HepG2 (cell line): ENCODE measurements around the gene CHMP4B. TPM values are rescaled to one million over a fixed set of nuclear protein-coding genes. Genes with fewer than 3 reads are reported as not detected.

Experiments
- ARNTL ChIP-seq: sonication (generic); formaldehyde crosslinking; IDR thresholded peaks from 2 replicates; pipeline ENCODE4 v1.4.0; 2020; ENCODE audit warnings: mild to moderate bottlenecking, missing genetic modification reagents
- EHMT2 ChIP-seq: fragments of 200-600 bp; sonication (generic); IDR thresholded peaks from 2 replicates; pipeline ENCODE4 v1.7.0; 2017; ENCODE audit warnings: antibody characterized with exemption, low read depth, low read length, borderline replicate concordance
- FOXK1 ChIP-seq: sonication (generic); formaldehyde crosslinking; IDR thresholded peaks from 2 replicates; pipeline ENCODE4 v1.4.0; 2020; ENCODE audit warnings: low read depth, missing genetic modification reagents, borderline replicate concordance
- HNF4G ChIP-seq, 2 experiments: sonication (generic) in 1 of 2; formaldehyde crosslinking in 1 of 2; IDR thresholded peaks; 2 replicates each; pipeline versions ENCODE4 v1.4.0 to v1.6.1; 2011 to 2020; ENCODE audit warnings: borderline replicate concordance in 2 of 2, low read depth in 2 of 2, mild to moderate bottlenecking in 2 of 2, low read length in 1 of 2, missing genetic modification reagents in 1 of 2, moderate library complexity in 1 of 2
- PPARG ChIP-seq: conservative IDR thresholded peaks from 2 replicates; pipeline ENCODE4 v1.6.1; 2016; ENCODE audit warnings: missing biosample characterization, missing genetic modification reagents
- RAD21 ChIP-seq: fragments of 450-650 bp; formaldehyde crosslinking; IDR thresholded peaks from 2 replicates; pipeline ENCODE4 v1.5.0; 2020; ENCODE audit warnings: mild to moderate bottlenecking
- REPIN1 ChIP-seq: sonication (generic); formaldehyde crosslinking; IDR thresholded peaks from 2 replicates; pipeline ENCODE4 v1.8.0; 2022; ENCODE audit warnings: missing genetic modification reagents, low read depth, mild to moderate bottlenecking, borderline replicate concordance
- SMAD3 ChIP-seq: sonication (generic); formaldehyde crosslinking; IDR thresholded peaks from 2 replicates; pipeline ENCODE4 v1.4.0; 2020; ENCODE audit warnings: missing genetic modification reagents
- SNRNP70 ChIP-seq: fragments of 200-400 bp; formaldehyde crosslinking; IDR thresholded peaks from 2 replicates; pipeline ENCODE4 v1.6.1; 2017; ENCODE audit warnings: mild to moderate bottlenecking, low read depth, low read length, moderate library complexity
- TEAD3 ChIP-seq: optimal IDR thresholded peaks from 2 replicates; pipeline ENCODE3; 2016; ENCODE audit warnings: borderline replicate concordance
- ZNF33B ChIP-seq: sonication (generic); formaldehyde crosslinking; IDR thresholded peaks from 2 replicates; pipeline ENCODE4 v1.5.1; 2020; ENCODE audit warnings: mild to moderate bottlenecking, missing genetic modification reagents
- ZNF446 ChIP-seq: sonication (generic); formaldehyde crosslinking; IDR thresholded peaks from 2 replicates; pipeline ENCODE4 v1.5.0; 2020; ENCODE audit warnings: mild to moderate bottlenecking, missing genetic modification reagents
- ZNF615 ChIP-seq: sonication (generic); formaldehyde crosslinking; IDR thresholded peaks from 2 replicates; pipeline ENCODE4 v1.5.0; 2020; ENCODE audit warnings: mild to moderate bottlenecking, missing genetic modification reagents, borderline replicate concordance
- ZNF782 ChIP-seq: sonication (generic); formaldehyde crosslinking; IDR thresholded peaks from 2 replicates; pipeline ENCODE4 v1.4.0; 2020; ENCODE audit warnings: missing genetic modification reagents, mild to moderate bottlenecking, borderline replicate concordance
- polyA plus RNA-seq, 8 experiments: library from polyadenylated mRNA; depleted of rRNA in 3 of 8; stranded (reverse) in 7 of 8; unstranded in 1 of 8; fragments of >200 nt; fragmentation: Illumina TruSeq in 4 of 8; extraction: Trizol in 4 of 8; gene quantifications; 2 replicates each; pipeline versions ENCODE4 v1.2.1 to v1.2.3, GENCODE V29; 2011 to 2016; ENCODE audit warnings: low read depth in 4 of 8, missing spikeins in 1 of 8, mixed read lengths in 1 of 8; ENCODE audit not compliant: insufficient read depth in 1 of 8
- total RNA-seq, 5 experiments: library from RNA; depleted of rRNA; stranded (reverse); fragments of >200 nt; fragmentation: Illumina TruSeq; extraction: Trizol; gene quantifications; 2 replicates each; pipeline ENCODE4 v1.2.3, GENCODE V29; 2016; ENCODE audit warnings: low read depth in 1 of 5
- TF ChIP-seq, protein P1 (sequence below): sonication (generic); formaldehyde crosslinking; IDR thresholded peaks from 2 replicates; pipeline ENCODE4 v1.4.0; 2020; ENCODE audit warnings: mild to moderate bottlenecking, missing genetic modification reagents
- TF ChIP-seq, protein P2 (sequence below): sonication (generic); formaldehyde crosslinking; IDR thresholded peaks from 2 replicates; pipeline ENCODE4 v1.8.0; 2022; ENCODE audit warnings: mild to moderate bottlenecking, missing genetic modification reagents, moderate library complexity
- TF ChIP-seq, protein P3 (sequence below): sonication (generic); formaldehyde crosslinking; IDR thresholded peaks from 2 replicates; pipeline ENCODE4 v1.4.0; 2020; ENCODE audit warnings: missing genetic modification reagents

Gene CHMP4B
- total and polyA plus RNA-seq, 2 of the 13 experiments (the other 11 are each of a cell fraction or from before 2014, with no cell fraction given): 40.1 to 45.6 TPM

DNA sequence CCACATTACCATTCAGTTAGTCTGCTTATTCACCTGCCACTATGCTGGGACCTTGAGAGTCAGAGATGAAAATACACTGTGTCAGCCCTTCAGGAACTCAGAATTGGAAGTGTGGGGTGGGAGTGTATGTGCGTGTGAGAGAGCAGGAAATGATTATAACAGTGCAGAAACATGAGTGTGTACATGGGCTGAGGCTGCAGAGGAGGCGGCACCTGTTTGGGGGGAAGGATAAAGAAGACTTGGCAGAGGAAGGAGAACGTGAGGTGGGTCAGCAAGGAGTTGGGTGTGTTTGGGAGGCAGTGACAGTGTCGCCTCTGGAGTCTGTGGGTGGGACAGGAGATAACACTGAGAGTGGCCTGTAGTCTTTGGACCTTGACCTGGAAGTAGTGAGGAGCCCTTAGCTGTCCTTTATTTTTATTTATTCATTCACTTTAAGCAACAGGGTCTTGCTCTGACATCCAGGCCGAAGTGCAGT, 3.1 kb downstream of the CHMP4B start (continued):
- TF ChIP-seq ZNF782: peak; percentile 31; the same call in 1 of the 2 replicates
- no peak for TF ChIP-seq PPARG (CRISPR knock-in tag)
- TF ChIP-seq RAD21 (CRISPR knock-in tag): no peak; the same call in 1 of the 2 replicates
- TF ChIP-seq REPIN1: no peak
- TF ChIP-seq SNRNP70: no peak
- TF ChIP-seq ZNF446 (CRISPR knock-in tag): no peak
- no peak for TF ChIP-seq FOXK1 (CRISPR knock-in tag)
- TF ChIP-seq, protein P1, sequence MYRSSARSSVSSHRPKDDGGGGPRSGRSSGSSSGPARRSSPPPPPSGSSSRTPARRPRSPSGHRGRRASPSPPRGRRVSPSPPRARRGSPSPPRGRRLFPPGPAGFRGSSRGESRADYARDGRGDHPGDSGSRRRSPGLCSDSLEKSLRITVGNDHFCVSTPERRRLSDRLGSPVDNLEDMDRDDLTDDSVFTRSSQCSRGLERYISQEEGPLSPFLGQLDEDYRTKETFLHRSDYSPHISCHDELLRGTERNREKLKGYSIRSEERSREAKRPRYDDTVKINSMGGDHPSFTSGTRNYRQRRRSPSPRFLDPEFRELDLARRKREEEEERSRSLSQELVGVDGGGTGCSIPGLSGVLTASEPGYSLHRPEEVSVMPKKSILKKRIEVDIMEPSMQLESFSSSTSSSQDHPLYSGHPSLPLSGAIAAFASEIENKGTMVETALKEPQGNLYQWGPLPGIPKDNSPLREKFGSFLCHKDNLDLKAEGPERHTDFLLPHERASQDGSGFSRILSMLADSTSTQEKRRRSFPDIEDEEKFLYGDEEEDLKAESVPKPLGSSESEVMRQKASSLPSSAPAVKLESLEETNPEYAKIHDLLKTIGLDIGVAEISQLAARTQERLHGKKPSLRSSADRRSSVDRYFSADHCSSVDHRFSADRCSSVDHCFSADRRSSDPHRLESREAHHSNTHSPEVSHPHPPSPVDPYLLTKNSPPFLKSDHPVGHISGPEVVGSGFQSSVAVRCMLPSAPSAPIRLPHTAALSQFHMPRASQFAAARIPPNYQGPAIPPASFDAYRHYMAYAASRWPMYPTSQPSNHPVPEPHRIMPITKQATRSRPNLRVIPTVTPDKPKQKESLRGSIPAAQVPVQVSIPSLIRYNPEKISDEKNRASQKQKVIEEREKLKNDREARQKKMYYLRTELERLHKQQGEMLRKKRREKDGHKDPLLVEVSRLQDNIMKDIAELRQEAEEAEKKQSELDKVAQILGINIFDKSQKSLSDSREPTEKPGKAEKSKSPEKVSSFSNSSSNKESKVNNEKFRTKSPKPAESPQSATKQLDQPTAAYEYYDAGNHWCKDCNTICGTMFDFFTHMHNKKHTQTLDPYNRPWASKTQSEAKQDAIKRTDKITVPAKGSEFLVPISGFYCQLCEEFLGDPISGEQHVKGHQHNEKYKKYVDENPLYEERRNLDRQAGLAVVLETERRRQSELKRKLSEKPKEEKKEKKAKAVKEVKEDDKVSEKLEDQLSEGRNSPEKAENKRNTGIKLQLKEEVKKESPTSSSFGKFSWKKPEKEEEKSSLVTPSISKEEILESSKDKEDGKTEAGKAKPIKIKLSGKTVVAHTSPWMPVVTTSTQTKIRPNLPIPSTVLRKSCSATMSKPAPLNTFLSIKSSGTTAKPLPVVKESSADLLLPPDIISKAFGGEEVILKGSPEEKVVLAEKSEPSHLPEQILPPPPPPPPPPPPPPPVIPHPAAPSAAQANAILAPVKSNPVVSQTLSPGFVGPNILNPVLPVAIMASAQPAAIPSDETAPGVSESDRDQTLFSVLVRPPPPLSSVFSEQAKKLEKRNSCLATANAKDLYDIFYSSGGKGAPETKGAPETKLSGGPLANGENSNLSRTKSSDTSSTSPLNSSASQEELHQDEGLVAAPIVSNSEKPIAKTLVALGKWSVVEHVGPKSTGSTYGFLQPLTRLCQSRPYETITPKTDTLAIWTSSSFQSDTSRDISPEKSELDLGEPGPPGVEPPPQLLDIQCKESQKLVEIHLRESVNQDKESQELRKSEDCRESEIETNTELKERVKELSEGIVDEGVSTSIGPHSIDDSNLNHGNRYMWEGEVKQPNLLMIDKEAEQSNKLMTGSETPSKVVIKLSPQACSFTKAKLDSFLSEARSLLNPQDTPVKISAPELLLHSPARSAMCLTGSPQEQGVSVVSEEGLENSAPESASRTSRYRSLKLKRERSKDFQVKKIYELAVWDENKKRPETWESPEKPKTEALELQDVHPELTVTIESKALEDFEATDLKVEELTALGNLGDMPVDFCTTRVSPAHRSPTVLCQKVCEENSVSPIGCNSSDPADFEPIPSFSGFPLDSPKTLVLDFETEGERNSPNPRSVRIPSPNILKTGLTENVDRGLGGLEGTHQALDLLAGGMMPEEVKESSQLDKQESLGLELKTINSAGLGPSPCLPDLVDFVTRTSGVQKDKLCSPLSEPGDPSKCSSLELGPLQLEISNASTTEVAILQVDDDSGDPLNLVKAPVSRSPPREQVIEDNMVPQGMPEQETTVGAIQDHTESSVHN: 0 out of 2 replicates have a peak, but pooled peaks have one; percentile 11
- TF ChIP-seq ZNF615: no peak
- TF ChIP-seq, protein P2, sequence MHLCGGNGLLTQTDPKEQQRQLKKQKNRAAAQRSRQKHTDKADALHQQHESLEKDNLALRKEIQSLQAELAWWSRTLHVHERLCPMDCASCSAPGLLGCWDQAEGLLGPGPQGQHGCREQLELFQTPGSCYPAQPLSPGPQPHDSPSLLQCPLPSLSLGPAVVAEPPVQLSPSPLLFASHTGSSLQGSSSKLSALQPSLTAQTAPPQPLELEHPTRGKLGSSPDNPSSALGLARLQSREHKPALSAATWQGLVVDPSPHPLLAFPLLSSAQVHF (CRISPR knock-in tag): no peak
- no peak for TF ChIP-seq TEAD3 (CRISPR knock-in tag)
- TF ChIP-seq ZNF33B (CRISPR knock-in tag): no peak
- peak; percentile 70 for TF ChIP-seq HNF4G (IDR thresholded peaks at IDR 0.05; ENCODE audit: borderline replicate concordance, low read depth, low read length)
- TF ChIP-seq HNF4G (CRISPR knock-in tag; IDR thresholded peaks at IDR 0.05; ENCODE audit: borderline replicate concordance, low read depth): 0 out of 2 replicates have a peak, but pooled peaks have one; percentile 41
- TF ChIP-seq EHMT2: no peak
- TF ChIP-seq, protein P3, sequence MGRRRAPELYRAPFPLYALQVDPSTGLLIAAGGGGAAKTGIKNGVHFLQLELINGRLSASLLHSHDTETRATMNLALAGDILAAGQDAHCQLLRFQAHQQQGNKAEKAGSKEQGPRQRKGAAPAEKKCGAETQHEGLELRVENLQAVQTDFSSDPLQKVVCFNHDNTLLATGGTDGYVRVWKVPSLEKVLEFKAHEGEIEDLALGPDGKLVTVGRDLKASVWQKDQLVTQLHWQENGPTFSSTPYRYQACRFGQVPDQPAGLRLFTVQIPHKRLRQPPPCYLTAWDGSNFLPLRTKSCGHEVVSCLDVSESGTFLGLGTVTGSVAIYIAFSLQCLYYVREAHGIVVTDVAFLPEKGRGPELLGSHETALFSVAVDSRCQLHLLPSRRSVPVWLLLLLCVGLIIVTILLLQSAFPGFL (CRISPR knock-in tag): no peak
- TF ChIP-seq ARNTL (CRISPR knock-in tag): no peak
- TF ChIP-seq SMAD3 (CRISPR knock-in tag): 0 out of 2 replicates have a peak, but pooled peaks have one; percentile 45
